HG02943 (cell line): Measurements from ENCODE around the gene TASL.
"Not testable (repeated sequence)": the region's sequence is repeated elsewhere in the genome, so short reads cannot be mapped to it uniquely, and the experiment has no call there.

Experiments
- ATAC-seq: cut with Tn5 transposase; IDR thresholded peaks from one replicate; pipeline ENCODE4 v1.9.1; 2021; ENCODE audit warnings: mild to moderate bottlenecking, low read depth, moderate library complexity; ENCODE audit not compliant: unreplicated experiment

Gene TASL

GRCh38 chrX:30582664-30583063 lies 5.1 kb upstream of the TASL start:
- no peak for ATAC-seq

GRCh38 chrX:30580641-30581040 lies 3.1 kb upstream of the TASL start:
- no peak for ATAC-seq

GRCh38 chrX:30576881-30577280 lies 685 bp downstream of the TASL start:
- no peak for ATAC-seq

GRCh38 chrX:30573125-30573524 lies 4.4 kb downstream of the TASL start:
- ATAC-seq, result no peak

GRCh38 chrX:30572678-30573077 lies 4.9 kb downstream of the TASL start:
- ATAC-seq, result no peak

GRCh38 chrX:30572004-30572403 lies 5.6 kb downstream of the TASL start:
- ATAC-seq, result peak; percentile 45

GRCh38 chrX:30570505-30570904 lies 7.1 kb downstream of the TASL start:
- no peak for ATAC-seq

- ATAC-seq, result peak; percentile 76
Observed at GRCh38 chrX:30568136-30568535, 9.4 kb downstream of the TASL start.

GRCh38 chrX:30563070-30563469 lies 14.5 kb downstream of the TASL start:
- not testable (repeated sequence) for ATAC-seq

GRCh38 chrX:30561191-30561590 lies 16.4 kb downstream of the TASL start:
- no peak for ATAC-seq

- no peak for ATAC-seq
Observed at GRCh38 chrX:30538271-30538670, 39.3 kb downstream of the TASL start.

GRCh38 chrX:30533835-30534234 lies 43.7 kb downstream of the TASL start:
- ATAC-seq, result no peak

- ATAC-seq, result no peak
Observed at GRCh38 chrX:30533266-30533665, 44.3 kb downstream of the TASL start.

GRCh38 chrX:30530606-30531005 lies 47.0 kb downstream of the TASL start:
- no peak for ATAC-seq

- ATAC-seq, result no peak
Observed at GRCh38 chrX:30525732-30526131, 51.8 kb downstream of the TASL start.

- no peak for ATAC-seq
Observed at GRCh38 chrX:30521440-30522182, 56.0 kb downstream of the TASL start.

GRCh38 chrX:30513284-30513683 lies 64.3 kb downstream of the TASL start:
- ATAC-seq, result no peak
